WTC11 (cell line): ENCODE measurements around the gene DMPK. TPM values are rescaled to one million over a fixed set of nuclear protein-coding genes. Genes with fewer than 3 reads are reported as not detected.

ENCODE experiments used
- ATAC-seq: fragments of 200-7000 bp; cut with Tn5 transposase; 2 replicates; pipeline ENCODE4 v1.10.0; 2021; ENCODE audit warnings: mild to moderate bottlenecking, moderate library complexity
- CTCF ChIA-PET: fragments of 300-600 bp; sonication (Branson Sonifier 250); formaldehyde crosslinking; loops from one replicate; lab custom pipeline; 2021; ENCODE audit warnings: antibody characterized with exemption; lab: Charles Lee
- POLR2A ChIA-PET: fragments of 350-600 bp; sonication (Branson Sonifier 250); formaldehyde crosslinking; loops from one replicate; lab custom pipeline; 2021; ENCODE audit warnings: antibody characterized with exemption; lab: Charles Lee
- DNase-seq: peaks from one replicate; pipeline ENCODE4 v3.0.0; 2021; ENCODE audit warnings: low spot score
- H3K27ac Mint-ChIP-seq: 2 replicates; pipeline ENCODE4 v1.8.0; 2021; ENCODE audit warnings: mixed read lengths
- H3K27me3 Mint-ChIP-seq: 2 replicates; pipeline ENCODE4 v1.8.0; 2021; ENCODE audit warnings: low read depth, mild to moderate bottlenecking, moderate library complexity, mixed read lengths
- H3K36me3 Mint-ChIP-seq: 2 replicates; pipeline ENCODE4 v1.8.0; 2021; ENCODE audit warnings: mixed read lengths
- H3K4me1 Mint-ChIP-seq: 2 replicates; pipeline ENCODE4 v1.8.0; 2022; ENCODE audit warnings: mixed read lengths
- H3K4me3 Mint-ChIP-seq: 2 replicates; pipeline ENCODE4 v1.8.0; 2021; ENCODE audit warnings: mild to moderate bottlenecking, moderate library complexity, mixed read lengths
- H3K9me3 Mint-ChIP-seq: 2 replicates; pipeline ENCODE4 v1.8.0; 2021; ENCODE audit warnings: mixed read lengths
- CREB1 ChIP-seq: sonication (generic); formaldehyde crosslinking; IDR thresholded peaks from 2 replicates; pipeline ENCODE4 v1.8.0; 2023; ENCODE audit warnings: mild to moderate bottlenecking, missing genetic modification reagents
- CTCF ChIP-seq: fragments of 200-600 bp; IDR thresholded peaks from 2 replicates; pipeline ENCODE4 v1.8.0; 2022; ENCODE audit warnings: antibody characterized with exemption
- FOXP1 ChIP-seq: sonication (generic); formaldehyde crosslinking; IDR thresholded peaks from 2 replicates; pipeline ENCODE4 v1.8.0; 2022; ENCODE audit warnings: missing genetic modification reagents, mild to moderate bottlenecking, moderate library complexity, borderline replicate concordance
- GRHL2 ChIP-seq: fragments of 250-450 bp; sonication (Bioruptor Pico); IDR thresholded peaks from 2 replicates; pipeline ENCODE4 v1.8.0; 2022; ENCODE audit warnings: mild to moderate bottlenecking, moderate library complexity; ENCODE audit not compliant: insufficient replicate concordance, severe bottlenecking
- JAZF1 ChIP-seq: fragments of 250-450 bp; sonication (Bioruptor Pico); IDR thresholded peaks from 2 replicates; pipeline ENCODE4 v1.9.0; 2021; ENCODE audit warnings: moderate library complexity, mild to moderate bottlenecking, inconsistent platforms
- KAT7 ChIP-seq: sonication (generic); formaldehyde crosslinking; IDR thresholded peaks from 2 replicates; pipeline ENCODE4 v1.8.1; 2023; ENCODE audit warnings: missing genetic modification reagents, mild to moderate bottlenecking, borderline replicate concordance
- NFYB ChIP-seq: sonication (generic); formaldehyde crosslinking; conservative IDR thresholded peaks from 2 replicates; pipeline ENCODE4 v1.8.0; 2022; ENCODE audit warnings: low read depth, missing genetic modification reagents
- PRRX2 ChIP-seq: fragments of 250-450 bp; sonication (Bioruptor Pico); IDR thresholded peaks from 2 replicates; pipeline ENCODE4 v1.8.0; 2021; ENCODE audit warnings: mild to moderate bottlenecking
- SMAD3 ChIP-seq: sonication (generic); formaldehyde crosslinking; IDR thresholded peaks from 2 replicates; pipeline ENCODE4 v1.8.0; 2022; ENCODE audit warnings: missing genetic modification reagents, mild to moderate bottlenecking, borderline replicate concordance
- TCF7 ChIP-seq: sonication (generic); formaldehyde crosslinking; IDR thresholded peaks from 2 replicates; pipeline ENCODE4 v1.8.0; 2022; ENCODE audit warnings: mild to moderate bottlenecking, low read depth, missing genetic modification reagents, moderate library complexity
- USF2 ChIP-seq: sonication (generic); formaldehyde crosslinking; IDR thresholded peaks from 2 replicates; pipeline ENCODE4 v1.8.1; 2023; ENCODE audit warnings: mild to moderate bottlenecking, missing genetic modification reagents, moderate library complexity
- ZBTB21 ChIP-seq: sonication (generic); formaldehyde crosslinking; IDR thresholded peaks from 2 replicates; pipeline ENCODE4 v1.8.1; 2023; ENCODE audit warnings: mild to moderate bottlenecking, missing genetic modification reagents, borderline replicate concordance
- ZNF232 ChIP-seq: sonication (generic); formaldehyde crosslinking; IDR thresholded peaks from 2 replicates; pipeline ENCODE4 v1.8.0; 2022; ENCODE audit warnings: mild to moderate bottlenecking, missing genetic modification reagents
- ZNF263 ChIP-seq: sonication (generic); formaldehyde crosslinking; IDR thresholded peaks from 2 replicates; pipeline ENCODE4 v1.8.1; 2022; ENCODE audit warnings: low read depth, mild to moderate bottlenecking, moderate library complexity, missing genetic modification reagents
- total RNA-seq: library from RNA; stranded (reverse); gene quantifications from 3 replicates; pipeline ENCODE4 v1.2.3, GENCODE V29; 2021
- TF ChIP-seq, protein P1 (sequence below): fragments of 250-450 bp; sonication (Bioruptor Pico); IDR thresholded peaks from 2 replicates; pipeline ENCODE4 v1.8.0; 2021; ENCODE audit warnings: mild to moderate bottlenecking
- TF ChIP-seq, protein P2 (sequence below): sonication (generic); formaldehyde crosslinking; IDR thresholded peaks from 2 replicates; pipeline ENCODE4 v1.8.1; 2022; ENCODE audit warnings: low read depth, missing genetic modification reagents, borderline replicate concordance

Gene DMPK
- total RNA-seq, 1 experiment from 2014 or later: 42.7 TPM

DNA sequence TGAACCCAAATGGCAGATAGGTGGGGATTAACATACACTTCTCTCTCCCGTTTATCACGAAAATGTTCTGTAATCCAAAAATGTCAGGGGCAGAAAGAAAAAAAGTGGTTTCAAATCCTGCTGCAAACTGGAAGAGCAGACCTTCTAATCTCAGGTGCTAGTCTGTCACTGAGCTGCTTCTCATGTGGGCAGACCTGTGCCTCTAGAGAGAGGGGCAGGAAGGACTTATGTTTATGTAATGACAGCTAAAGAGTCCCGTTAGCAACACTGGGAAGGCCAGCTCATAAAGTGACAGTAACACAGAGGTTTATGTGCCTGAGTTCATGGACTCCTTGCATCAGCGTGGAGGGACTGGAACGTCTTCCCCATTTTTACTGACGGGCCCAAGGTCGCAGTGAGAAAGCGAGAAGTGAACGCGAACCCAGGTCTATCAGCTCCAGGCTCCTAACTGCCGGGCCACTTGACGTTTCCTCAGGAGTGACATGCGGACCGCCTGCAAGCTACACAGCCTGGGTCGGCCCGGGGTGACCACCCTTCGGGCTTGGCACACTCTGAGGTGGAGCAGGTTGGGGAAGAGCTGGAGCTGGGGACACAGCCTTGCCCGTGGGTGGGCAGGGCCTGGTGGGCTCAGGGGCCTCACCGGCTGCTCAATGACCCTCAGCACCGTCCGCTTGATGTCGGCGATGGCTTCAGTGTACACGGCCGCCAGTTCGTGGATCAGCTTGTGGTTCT, 42.4 kb upstream of the DMPK start (continued):
- TF ChIP-seq CTCF (no peak), ZBTB21 (no peak), KAT7 (CRISPR knock-in tag) (no peak), CREB1 (CRISPR knock-in tag) (no peak)

DNA sequence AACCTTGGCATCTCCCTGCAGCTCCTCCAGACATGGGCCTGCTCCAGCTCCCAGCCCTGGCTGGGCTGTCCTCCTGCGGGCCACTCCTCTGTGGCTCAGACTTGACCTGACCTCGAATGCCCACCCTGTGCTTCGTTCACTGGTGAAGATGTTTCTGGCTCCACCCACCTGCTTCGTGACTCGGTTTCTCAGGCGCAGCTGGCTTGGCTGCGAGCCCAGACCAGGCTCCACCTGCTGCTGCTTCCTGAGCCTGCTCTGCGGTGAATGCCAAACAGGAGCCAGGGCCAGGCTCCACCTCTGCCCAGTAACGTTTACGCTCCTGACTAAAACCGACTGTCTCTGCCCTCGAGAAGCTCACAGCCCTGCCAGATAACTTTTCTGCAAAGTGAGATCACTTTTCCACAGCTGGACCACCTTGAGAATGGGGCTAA, 41.8 kb upstream of the DMPK start:
- no peak for TF ChIP-seq TCF7 (CRISPR knock-in tag)
- TF ChIP-seq, protein P1, sequence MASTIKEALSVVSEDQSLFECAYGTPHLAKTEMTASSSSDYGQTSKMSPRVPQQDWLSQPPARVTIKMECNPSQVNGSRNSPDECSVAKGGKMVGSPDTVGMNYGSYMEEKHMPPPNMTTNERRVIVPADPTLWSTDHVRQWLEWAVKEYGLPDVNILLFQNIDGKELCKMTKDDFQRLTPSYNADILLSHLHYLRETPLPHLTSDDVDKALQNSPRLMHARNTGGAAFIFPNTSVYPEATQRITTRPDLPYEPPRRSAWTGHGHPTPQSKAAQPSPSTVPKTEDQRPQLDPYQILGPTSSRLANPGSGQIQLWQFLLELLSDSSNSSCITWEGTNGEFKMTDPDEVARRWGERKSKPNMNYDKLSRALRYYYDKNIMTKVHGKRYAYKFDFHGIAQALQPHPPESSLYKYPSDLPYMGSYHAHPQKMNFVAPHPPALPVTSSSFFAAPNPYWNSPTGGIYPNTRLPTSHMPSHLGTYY (CRISPR knock-in tag): no peak
- TF ChIP-seq USF2 (CRISPR knock-in tag): no peak
- TF ChIP-seq FOXP1: no peak
- TF ChIP-seq ZNF263 (CRISPR knock-in tag): no peak
- no peak for TF ChIP-seq CREB1 (CRISPR knock-in tag)
- TF ChIP-seq SMAD3 (CRISPR knock-in tag): no peak
- no peak for TF ChIP-seq GRHL2 (CRISPR knock-in tag)
- no peak for TF ChIP-seq PRRX2
- ChIA-PET POLR2A (no interaction called here), CTCF (interaction anchor here (5.2 kb wide), 1 partner anchor 8 kb away, joined by 45 read pairs; the partner anchor contains the start of gene RSPH6A)
- Mint-ChIP-seq H3K27ac (no peak overlapping the region), H3K4me1 (peaks cover 10% of the 10 kb centered on the region), H3K27me3 (no peaks in the 10 kb centered on the region), H3K4me3 (no peak overlapping the region), H3K36me3 (peaks cover 63% of the 10 kb centered on the region), H3K9me3 (no peaks in the 10 kb centered on the region)
- no peak for ATAC-seq
- DNase-seq: no peak

DNA sequence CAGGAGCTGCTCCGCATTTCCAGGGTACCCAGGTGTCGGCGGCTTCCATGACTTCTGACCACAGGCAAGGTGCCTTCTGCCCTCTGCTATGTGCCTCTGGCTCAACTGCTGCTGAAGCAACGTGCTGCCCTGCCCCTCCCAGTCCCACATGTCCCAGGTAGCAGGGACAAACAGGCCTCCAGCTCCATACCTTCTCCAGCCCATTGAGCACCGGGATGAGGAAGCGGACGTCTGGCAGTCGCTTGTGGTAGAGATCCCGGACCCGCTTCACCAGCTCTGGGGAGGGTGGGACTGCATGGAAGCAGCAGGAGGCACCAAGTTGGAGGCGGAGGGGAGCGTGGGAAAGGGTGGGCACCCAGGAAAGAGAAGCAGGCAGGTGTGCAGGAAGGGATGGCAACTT, 40.9 kb upstream of the DMPK start:
- no peak for ATAC-seq
- no peak for TF ChIP-seq ZNF232 (CRISPR knock-in tag)
- no peak for TF ChIP-seq NFYB (CRISPR knock-in tag)
- TF ChIP-seq, protein P2, sequence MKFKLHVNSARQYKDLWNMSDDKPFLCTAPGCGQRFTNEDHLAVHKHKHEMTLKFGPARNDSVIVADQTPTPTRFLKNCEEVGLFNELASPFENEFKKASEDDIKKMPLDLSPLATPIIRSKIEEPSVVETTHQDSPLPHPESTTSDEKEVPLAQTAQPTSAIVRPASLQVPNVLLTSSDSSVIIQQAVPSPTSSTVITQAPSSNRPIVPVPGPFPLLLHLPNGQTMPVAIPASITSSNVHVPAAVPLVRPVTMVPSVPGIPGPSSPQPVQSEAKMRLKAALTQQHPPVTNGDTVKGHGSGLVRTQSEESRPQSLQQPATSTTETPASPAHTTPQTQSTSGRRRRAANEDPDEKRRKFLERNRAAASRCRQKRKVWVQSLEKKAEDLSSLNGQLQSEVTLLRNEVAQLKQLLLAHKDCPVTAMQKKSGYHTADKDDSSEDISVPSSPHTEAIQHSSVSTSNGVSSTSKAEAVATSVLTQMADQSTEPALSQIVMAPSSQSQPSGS: no peak
- no peak for TF ChIP-seq JAZF1 (CRISPR knock-in tag)
- TF ChIP-seq, all 79 proteins: peak for 0
- DNase-seq: no peak
- ChIA-PET POLR2A (no interaction called here), CTCF (interaction anchor here (0.5 to 0.7 kb wide), 2 partner anchors 41 to 53 kb away, joined by 4 to 5 read pairs; partner anchors contain the start of gene DMPK)
- peaks cover 54% of the 10 kb centered on the region for H3K36me3 Mint-ChIP-seq
- no peaks in the 10 kb centered on the region for H3K27me3 Mint-ChIP-seq
- no peak overlapping the region for H3K27ac Mint-ChIP-seq
- peaks cover 17% of the 10 kb centered on the region for H3K4me1 Mint-ChIP-seq
- H3K9me3 Mint-ChIP-seq: no peaks in the 10 kb centered on the region
- no peak overlapping the region for H3K4me3 Mint-ChIP-seq
